NB4 (cell line): ENCODE data around the gene C10orf95.

Experiments used
- DNase-seq: peaks from one replicate; pipeline ENCODE4 v3.0.0; 2010; ENCODE audit warnings: low read depth
- H3K4me3 ChIP-seq: one replicate; pipeline ENCODE4 v1.5.1; 2011; ENCODE audit warnings: mild to moderate bottlenecking, low read depth, low read length, moderate library complexity
- MYC ChIP-seq: IDR thresholded peaks from 2 replicates; pipeline ENCODE4 v1.6.1; 2011; ENCODE audit warnings: low read depth, low read length
- POLR2A ChIP-seq: IDR thresholded peaks from 2 replicates; pipeline ENCODE4 v1.6.1; 2011; ENCODE audit warnings: mild to moderate bottlenecking; ENCODE audit not compliant: insufficient read length; ENCODE audit errors: extremely low read depth
- TF ChIP-seq, protein P1 (sequence below): IDR thresholded peaks from 2 replicates; pipeline ENCODE4 v1.6.1; 2011; ENCODE audit warnings: low read depth, low read length
- TF ChIP-seq, protein P2 (sequence below): IDR thresholded peaks from one replicate; pipeline ENCODE4 v1.5.1; 2012; ENCODE audit warnings: low read depth, low read length

The C10orf95 gene

DNA sequence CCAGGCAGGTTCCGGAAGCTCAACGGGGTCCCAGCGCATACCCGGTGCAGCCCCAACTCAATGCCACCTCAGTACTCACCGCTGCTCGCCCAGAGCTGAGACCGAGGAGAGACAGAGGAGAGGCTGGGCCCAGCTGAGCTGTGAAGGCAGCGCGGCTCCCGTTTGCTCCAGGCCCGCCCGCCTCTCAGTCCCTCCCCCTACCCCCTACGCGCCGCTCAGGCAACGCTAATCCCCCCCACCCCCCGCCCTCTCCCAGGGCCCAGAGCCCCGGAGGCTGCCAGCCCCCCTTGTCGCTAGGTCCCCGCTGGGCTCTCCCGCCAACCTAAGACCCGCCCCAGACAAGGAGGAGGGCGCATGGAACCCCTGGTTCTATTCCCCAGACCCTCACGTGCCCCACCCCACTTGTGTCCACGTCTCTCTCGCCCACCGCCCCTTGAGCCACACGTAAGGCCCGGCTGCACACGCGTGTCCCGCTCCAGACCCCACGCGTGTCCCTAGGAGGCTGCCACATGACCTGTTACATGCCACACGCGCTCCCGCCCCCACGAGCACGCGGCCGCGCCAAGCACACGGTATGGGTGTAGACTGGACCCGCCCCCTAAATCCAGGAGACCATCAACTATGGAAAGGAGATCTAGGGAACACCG lies 32.6 kb downstream of the C10orf95 start, which contains the start of gene PSD:
Gene PSD, minus strand, starts transcription at position 164 of the 647 bp plus-strand sequence. CDS start 1,747 bp downstream, outside the sequence.
- no peak within 1 kb of the TSS for H3K4me3 ChIP-seq
- DNase-seq: no peak
- TF ChIP-seq, protein P1, sequence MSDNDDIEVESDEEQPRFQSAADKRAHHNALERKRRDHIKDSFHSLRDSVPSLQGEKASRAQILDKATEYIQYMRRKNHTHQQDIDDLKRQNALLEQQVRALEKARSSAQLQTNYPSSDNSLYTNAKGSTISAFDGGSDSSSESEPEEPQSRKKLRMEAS: no peak
- TF ChIP-seq MYC: no peak
- no peak for TF ChIP-seq POLR2A
- TF ChIP-seq, protein P2, sequence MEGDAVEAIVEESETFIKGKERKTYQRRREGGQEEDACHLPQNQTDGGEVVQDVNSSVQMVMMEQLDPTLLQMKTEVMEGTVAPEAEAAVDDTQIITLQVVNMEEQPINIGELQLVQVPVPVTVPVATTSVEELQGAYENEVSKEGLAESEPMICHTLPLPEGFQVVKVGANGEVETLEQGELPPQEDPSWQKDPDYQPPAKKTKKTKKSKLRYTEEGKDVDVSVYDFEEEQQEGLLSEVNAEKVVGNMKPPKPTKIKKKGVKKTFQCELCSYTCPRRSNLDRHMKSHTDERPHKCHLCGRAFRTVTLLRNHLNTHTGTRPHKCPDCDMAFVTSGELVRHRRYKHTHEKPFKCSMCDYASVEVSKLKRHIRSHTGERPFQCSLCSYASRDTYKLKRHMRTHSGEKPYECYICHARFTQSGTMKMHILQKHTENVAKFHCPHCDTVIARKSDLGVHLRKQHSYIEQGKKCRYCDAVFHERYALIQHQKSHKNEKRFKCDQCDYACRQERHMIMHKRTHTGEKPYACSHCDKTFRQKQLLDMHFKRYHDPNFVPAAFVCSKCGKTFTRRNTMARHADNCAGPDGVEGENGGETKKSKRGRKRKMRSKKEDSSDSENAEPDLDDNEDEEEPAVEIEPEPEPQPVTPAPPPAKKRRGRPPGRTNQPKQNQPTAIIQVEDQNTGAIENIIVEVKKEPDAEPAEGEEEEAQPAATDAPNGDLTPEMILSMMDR: no peak

DNA sequence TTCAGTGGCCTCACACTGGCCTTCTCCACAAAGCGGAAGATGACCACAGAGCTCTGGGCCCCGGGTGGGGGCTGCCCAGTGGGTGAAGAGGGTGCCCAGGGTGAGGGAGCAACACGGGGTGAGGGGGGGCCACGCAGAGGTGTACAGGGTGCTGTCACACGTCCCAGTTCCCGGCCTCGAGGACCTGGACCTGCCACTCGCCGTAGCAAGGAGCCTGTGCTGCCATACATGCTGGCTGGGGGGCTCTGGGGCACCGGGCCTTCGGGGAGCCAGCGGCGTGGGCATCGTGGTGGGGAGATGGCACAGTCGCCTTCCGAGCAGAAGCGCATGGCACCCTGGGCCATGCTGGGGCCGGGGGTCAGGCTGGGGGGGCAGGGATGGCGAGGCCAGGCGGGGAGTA lies 34.6 kb downstream of the C10orf95 start:
- H3K4me3 ChIP-seq: no peak overlapping the region
- DNase-seq: no peak
- TF ChIP-seq, protein P2: no peak
- TF ChIP-seq MYC (no peak), POLR2A (no peak)
- TF ChIP-seq, protein P1: no peak

DNA sequence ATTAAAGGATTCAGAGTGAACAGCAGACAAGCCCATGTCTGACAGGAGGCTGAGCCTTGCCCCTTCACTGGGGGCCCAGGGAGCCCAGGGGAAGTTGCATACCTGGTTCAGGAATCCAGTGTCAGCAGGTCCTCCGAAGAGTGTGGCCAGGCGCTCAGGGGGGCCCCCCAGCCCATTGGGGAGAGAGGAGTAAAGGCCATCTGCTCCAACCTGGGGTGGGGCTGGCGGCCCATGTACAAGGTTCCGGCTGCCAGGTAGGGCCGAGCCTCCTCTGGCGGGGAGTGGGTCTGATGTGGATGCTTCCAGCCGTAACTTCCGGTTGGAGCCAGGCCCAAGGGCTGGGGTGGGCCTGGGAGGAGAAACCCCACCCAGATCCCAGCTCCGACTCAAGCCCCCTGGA lies 35.1 kb downstream of the C10orf95 start:
- no peak for DNase-seq
- TF ChIP-seq, protein P1: no peak
- no peak for TF ChIP-seq MYC
- no peak overlapping the region for H3K4me3 ChIP-seq

DNA sequence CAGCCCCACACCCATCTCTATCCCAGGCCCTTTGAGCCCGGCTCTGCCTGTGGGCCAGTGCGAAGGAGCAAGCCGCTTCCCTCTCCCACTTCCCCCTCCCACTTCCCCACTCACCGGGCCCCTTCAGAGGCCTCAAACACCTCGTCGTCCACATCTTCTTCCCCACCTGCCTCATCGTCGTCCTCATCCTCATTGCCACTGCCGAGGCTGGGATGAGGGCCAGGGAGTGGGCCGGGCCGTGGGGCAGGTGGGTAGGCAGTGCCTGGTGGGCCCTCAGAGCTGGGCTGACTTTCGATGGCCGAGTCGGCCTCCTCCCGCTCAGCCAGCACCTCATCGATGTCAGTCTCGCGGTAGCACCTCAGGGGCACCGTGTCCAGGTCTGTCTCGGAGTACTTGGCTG lies 36.6 kb downstream of the C10orf95 start:
- no peak for DNase-seq
- H3K4me3 ChIP-seq: no peak overlapping the region
- no peak for TF ChIP-seq MYC

DNA sequence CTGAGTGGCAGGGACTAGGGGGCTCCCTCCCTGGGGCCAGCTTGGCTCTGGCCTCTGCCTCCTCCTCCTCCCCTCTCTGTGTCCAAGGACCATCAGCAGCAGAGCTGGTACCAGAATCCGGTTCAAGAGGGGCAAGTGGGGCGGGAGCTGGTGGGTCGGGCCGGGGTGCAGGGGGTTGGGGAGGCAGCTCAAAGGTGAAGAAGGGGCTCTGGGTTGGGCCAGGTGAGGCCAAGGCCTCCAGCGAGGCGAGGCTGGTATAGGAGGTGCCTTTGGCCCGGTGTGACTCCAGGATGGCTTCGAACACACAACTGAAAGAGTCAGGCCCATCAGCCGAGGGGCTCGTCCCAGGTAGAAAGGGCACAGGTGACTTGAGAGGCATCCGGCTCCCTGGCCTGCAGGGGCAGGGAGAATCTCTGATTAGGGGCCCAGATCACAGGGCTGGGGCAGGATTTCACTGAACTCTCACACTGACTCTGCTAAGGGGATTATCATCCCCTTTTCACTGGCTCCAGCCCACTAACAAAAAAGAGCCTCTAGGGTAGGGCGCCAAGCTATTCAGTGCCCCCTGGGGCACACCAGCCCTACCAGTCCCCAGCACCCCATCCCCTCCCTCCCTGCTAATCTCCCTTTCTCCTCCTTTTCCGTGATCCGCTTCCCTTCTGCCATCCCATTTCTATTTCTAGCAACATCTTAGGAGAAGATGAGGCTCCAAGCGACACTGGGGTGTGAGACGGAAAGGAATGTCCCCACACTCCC lies 37.4 kb downstream of the C10orf95 start:
- no peak for DNase-seq
- H3K4me3 ChIP-seq: no peak overlapping the region
- TF ChIP-seq, protein P2: no peak
- TF ChIP-seq MYC (no peak), POLR2A (no peak)
- TF ChIP-seq, protein P1: no peak

DNA sequence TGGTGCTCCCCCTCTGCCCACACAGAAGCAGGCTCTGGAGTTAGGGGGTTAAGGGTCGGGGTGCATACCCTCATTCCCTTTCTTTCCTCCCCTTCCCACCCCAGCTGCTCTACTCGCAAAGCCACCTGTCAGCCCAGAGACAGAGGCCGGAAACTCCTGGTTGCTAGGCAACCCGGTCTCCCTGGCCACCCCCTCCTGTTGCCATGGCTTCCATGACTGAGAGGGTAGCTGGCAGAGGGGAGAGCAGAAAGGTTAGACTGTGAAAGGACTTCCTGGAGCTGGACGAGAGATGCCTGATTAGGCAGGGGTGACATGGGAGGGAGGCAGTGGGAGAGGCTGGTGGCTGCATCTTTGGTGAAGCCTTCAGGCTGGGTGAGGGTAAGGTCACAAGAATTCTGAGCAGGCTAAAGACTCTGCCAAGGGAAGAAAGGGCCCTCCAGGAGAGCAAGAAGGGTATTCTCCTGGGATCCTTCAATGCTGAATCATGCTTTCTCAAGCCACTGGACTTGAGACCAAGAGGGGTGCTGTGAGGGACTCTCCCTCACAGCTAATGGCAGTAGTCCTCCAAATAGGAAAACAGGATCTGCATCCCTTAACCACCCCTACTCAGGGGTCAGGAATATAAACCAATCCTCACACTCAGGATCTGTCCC lies 38.2 kb downstream of the C10orf95 start:
- TF ChIP-seq MYC (no peak), POLR2A (no peak)
- TF ChIP-seq, protein P1: no peak
- TF ChIP-seq, protein P2: no peak
- no peak overlapping the region for H3K4me3 ChIP-seq
- DNase-seq: peak; percentile 45
